Measurements from ENCODE around the gene TFDP1.

DNA sequence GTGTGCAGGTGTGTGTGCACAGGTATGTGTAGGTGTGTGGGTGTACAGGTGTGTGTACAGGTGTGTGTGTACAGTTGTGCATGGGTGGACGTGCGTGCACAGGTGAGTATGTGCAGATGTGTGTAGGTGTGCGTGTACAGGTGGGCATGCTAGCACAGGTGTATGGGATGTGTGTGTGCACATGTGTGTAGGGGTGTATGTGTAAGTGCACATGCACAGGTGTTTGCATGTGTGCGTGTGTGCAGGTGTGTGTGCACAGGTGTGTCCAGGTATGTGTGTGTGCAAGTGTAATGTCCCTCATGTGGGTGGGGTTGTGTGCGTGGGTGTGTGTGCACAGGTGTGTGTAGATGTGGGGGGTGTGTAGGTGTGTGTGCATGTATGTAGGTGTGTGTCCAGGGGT lies 27.5 kb upstream of the TFDP1 start:
- TF ChIP-seq, protein P1, sequence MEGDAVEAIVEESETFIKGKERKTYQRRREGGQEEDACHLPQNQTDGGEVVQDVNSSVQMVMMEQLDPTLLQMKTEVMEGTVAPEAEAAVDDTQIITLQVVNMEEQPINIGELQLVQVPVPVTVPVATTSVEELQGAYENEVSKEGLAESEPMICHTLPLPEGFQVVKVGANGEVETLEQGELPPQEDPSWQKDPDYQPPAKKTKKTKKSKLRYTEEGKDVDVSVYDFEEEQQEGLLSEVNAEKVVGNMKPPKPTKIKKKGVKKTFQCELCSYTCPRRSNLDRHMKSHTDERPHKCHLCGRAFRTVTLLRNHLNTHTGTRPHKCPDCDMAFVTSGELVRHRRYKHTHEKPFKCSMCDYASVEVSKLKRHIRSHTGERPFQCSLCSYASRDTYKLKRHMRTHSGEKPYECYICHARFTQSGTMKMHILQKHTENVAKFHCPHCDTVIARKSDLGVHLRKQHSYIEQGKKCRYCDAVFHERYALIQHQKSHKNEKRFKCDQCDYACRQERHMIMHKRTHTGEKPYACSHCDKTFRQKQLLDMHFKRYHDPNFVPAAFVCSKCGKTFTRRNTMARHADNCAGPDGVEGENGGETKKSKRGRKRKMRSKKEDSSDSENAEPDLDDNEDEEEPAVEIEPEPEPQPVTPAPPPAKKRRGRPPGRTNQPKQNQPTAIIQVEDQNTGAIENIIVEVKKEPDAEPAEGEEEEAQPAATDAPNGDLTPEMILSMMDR (IDR thresholded peaks at IDR 0.05) = no peak
- TF ChIP-seq POLR2A (IDR thresholded peaks at IDR 0.05) = no peak
